CD4-positive, alpha-beta T cell (primary cell): ENCODE data around the gene UFL1. TPM values are rescaled to one million over a fixed set of nuclear protein-coding genes. Genes with fewer than 3 reads are reported as not detected.

Experiments
- ATAC-seq: fragments of 200-7000 bp; cut with Tn5 transposase; one replicate; pipeline ENCODE4 v1.10.0; 2022; ENCODE audit warnings: mild to moderate bottlenecking; ENCODE audit not compliant: poor library complexity
- CTCF ChIA-PET: fragments of 350-600 bp; sonication (Branson Sonifier 250); formaldehyde crosslinking; loops from one replicate; lab custom pipeline; 2021; ENCODE audit warnings: antibody characterized with exemption, inconsistent platforms; lab: Charles Lee
- POLR2A ChIA-PET: fragments of 350-600 bp; sonication (Branson Sonifier 250); formaldehyde crosslinking; loops from one replicate; lab custom pipeline; 2021; ENCODE audit warnings: antibody characterized with exemption, inconsistent platforms; lab: Charles Lee
- DNase-seq, 14 experiments: peaks; one replicate each; pipeline ENCODE4 v3.0.0-alpha.2; 2013 to 2020; ENCODE audit warnings: mixed read lengths in 2 of 14
- H3K27ac ChIP-seq, 2 donors: one replicate each; pipeline versions ENCODE4 v1.5.1 to v1.7.0; 2013; ENCODE audit warnings: low read length in 2 of 2, low read depth in 1 of 2, mild to moderate bottlenecking in 1 of 2
- H3K27me3 ChIP-seq, 2 experiments: 1 replicate in 1 of 2; 2 replicates in 1 of 2; pipeline versions ENCODE4 v1.6.1 to v1.7.0; 2013; ENCODE audit warnings: low read length in 2 of 2, control low read depth in 1 of 2, mild to moderate bottlenecking in 1 of 2, moderate library complexity in 1 of 2; ENCODE audit not compliant: insufficient read depth in 2 of 2, control insufficient read depth in 1 of 2
- H3K36me3 ChIP-seq: one replicate; pipeline ENCODE4 v1.6.1; 2013; ENCODE audit warnings: low read length, control low read depth; ENCODE audit not compliant: insufficient read depth
- H3K4me1 ChIP-seq: one replicate; pipeline ENCODE4 v1.6.1; 2013; ENCODE audit warnings: low read length, control low read depth; ENCODE audit not compliant: insufficient read depth
- H3K4me3 ChIP-seq: one replicate; pipeline ENCODE4 v1.5.1; 2013; ENCODE audit warnings: mild to moderate bottlenecking, low read length, moderate library complexity
- H3K9me3 ChIP-seq, 2 experiments: 1 replicate in 1 of 2; 2 replicates in 1 of 2; pipeline versions ENCODE4 v1.6.1 to v1.7.0; 2013; ENCODE audit warnings: low read length in 2 of 2, mild to moderate bottlenecking in 2 of 2, control low read depth in 1 of 2, moderate library complexity in 1 of 2; ENCODE audit not compliant: control insufficient read depth in 1 of 2, insufficient read depth in 1 of 2
- H3K27ac Mint-ChIP-seq: one replicate; pipeline ENCODE4 v1.8.0; 2020; ENCODE audit warnings: mixed read lengths
- H3K27me3 Mint-ChIP-seq: one replicate; pipeline ENCODE4 v1.8.0; 2021; ENCODE audit warnings: mixed read lengths
- H3K36me3 Mint-ChIP-seq: one replicate; pipeline ENCODE4 v1.8.0; 2021; ENCODE audit warnings: low read depth, mixed read lengths
- H3K4me1 Mint-ChIP-seq: one replicate; pipeline ENCODE4 v1.8.0; 2021; ENCODE audit warnings: low read depth, mixed read lengths
- H3K4me3 Mint-ChIP-seq: one replicate; pipeline ENCODE4 v1.8.0; 2020; ENCODE audit warnings: mild to moderate bottlenecking, mixed read lengths
- H3K9me3 Mint-ChIP-seq: one replicate; pipeline ENCODE4 v1.8.0; 2020; ENCODE audit warnings: mixed read lengths
- intact Hi-C, 2 experiments: fragments of 100-400 bp; cut with DNase I in 1 of 2; cut with micrococcal nuclease in 1 of 2; formaldehyde crosslinking; loops; one replicate each; pipeline versions ENCODE4 v1.15.1 to v1.9.0; 2023 to 2025; cut with DNase I, micrococcal nuclease
- total RNA-seq, 174 experiments: library from RNA in 2 of 174; stranded (reverse) in 2 of 174; gene quantifications; one replicate each; pipeline ENCODE4 v1.2.3 and lab custom pipeline; 2021 to 2026
- TF ChIP-seq, protein P1 (sequence below): fragments of 200-600 bp; IDR thresholded peaks from one replicate; pipeline ENCODE4 v1.8.0; 2022; ENCODE audit warnings: antibody characterized with exemption, mild to moderate bottlenecking

Gene UFL1
- total RNA-seq, 2 experiments from 2014 or later: 22.1 TPM

DNA sequence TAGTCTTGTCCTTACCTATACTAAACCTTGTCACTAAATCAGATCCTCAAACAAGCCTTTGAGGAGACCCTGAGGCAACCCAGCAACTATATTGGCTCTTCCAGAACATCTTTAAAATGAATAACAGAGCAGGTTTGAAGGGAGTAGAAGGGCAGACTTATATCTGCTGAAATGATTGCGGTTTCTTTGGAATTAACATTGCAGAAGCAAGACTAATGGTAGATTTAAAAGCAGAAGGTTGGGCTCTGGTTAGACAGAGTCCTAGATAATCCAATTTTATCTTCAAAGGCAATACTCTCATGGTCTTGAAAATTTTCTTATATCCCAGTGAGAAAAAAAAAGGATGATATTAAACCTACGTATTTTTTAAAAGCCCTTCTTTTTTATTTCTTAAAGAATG is 60.4 kb downstream of the UFL1 start:
- DNase-seq (no peak), ATAC-seq (no peak)
- no peak overlapping the region for H3K27ac Mint-ChIP-seq
- no peaks in the 10 kb centered on the region for H3K36me3 Mint-ChIP-seq
- Histone ChIP-seq H3K4me3 (no peak overlapping the region), H3K36me3 (no peaks in the 10 kb centered on the region), H3K9me3 (no peaks in the 10 kb centered on the region), H3K4me1 (no peaks in the 10 kb centered on the region), H3K27me3 (peaks cover 0 to 13% of the 10 kb centered on the region in 2 experiments), H3K27ac (no peak overlapping the region)
- H3K9me3 Mint-ChIP-seq: no peaks in the 10 kb centered on the region
- H3K4me3 Mint-ChIP-seq: no peak overlapping the region
- ChIA-PET CTCF (no interaction called here), POLR2A (no interaction called here)
- peaks cover 36% of the 10 kb centered on the region for H3K27me3 Mint-ChIP-seq
- intact Hi-C loops: no loop called here
- TF ChIP-seq, protein P1, sequence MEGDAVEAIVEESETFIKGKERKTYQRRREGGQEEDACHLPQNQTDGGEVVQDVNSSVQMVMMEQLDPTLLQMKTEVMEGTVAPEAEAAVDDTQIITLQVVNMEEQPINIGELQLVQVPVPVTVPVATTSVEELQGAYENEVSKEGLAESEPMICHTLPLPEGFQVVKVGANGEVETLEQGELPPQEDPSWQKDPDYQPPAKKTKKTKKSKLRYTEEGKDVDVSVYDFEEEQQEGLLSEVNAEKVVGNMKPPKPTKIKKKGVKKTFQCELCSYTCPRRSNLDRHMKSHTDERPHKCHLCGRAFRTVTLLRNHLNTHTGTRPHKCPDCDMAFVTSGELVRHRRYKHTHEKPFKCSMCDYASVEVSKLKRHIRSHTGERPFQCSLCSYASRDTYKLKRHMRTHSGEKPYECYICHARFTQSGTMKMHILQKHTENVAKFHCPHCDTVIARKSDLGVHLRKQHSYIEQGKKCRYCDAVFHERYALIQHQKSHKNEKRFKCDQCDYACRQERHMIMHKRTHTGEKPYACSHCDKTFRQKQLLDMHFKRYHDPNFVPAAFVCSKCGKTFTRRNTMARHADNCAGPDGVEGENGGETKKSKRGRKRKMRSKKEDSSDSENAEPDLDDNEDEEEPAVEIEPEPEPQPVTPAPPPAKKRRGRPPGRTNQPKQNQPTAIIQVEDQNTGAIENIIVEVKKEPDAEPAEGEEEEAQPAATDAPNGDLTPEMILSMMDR: no peak
- no peaks in the 10 kb centered on the region for H3K4me1 Mint-ChIP-seq

DNA sequence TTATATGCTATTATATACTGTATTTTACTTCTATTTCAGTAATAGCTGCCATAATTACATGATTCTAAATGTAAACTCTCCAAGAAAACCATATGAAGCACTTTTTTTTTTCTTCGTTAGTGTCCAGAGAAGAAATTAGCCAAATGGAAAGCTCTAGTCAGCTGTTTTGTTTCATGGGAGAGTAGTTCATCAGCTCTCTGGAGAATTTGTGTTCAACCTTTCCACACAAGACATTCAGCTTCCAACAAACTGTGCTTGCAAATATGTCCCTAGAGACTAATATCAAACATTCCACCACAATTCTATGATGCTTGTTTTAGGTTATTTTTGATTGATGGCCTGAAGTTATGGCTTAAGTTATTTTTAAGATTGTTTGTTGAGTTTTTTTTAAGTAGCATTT is 60.8 kb downstream of the UFL1 start:
- DNase-seq: no peak
- intact Hi-C loops: no loop called here
- CTCF ChIA-PET: no interaction called here

DNA sequence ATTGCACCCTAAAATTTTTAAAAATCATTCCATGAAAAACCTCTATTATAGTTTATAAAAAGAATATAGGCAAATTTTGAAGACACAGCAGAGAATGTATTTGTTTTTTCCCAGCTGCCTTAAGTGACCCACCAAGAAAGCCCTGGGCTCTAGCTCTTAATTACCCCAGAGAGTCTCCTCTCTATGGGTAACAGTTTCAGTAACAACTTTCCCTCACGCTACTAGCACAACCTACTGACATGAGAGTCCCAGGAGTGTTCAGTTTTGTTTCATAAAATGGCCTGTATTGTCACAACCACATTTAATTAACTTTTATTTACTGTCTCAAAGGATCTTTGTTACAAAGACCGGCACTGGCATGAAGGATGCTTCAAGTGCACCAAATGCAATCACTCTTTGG is 82.8 kb downstream of the UFL1 start:
- Mint-ChIP-seq H3K36me3 (no peaks in the 10 kb centered on the region), H3K4me3 (no peak overlapping the region), H3K27me3 (peaks cover 15% of the 10 kb centered on the region), H3K9me3 (no peaks in the 10 kb centered on the region), H3K27ac (no peak overlapping the region), H3K4me1 (no peaks in the 10 kb centered on the region)
- intact Hi-C loops: no loop called here
- Histone ChIP-seq H3K4me3 (no peak overlapping the region), H3K4me1 (no peaks in the 10 kb centered on the region), H3K27me3 (peaks cover 0 to 4% of the 10 kb centered on the region in 2 experiments), H3K9me3 (no peaks in the 10 kb centered on the region), H3K36me3 (no peaks in the 10 kb centered on the region), H3K27ac (no peak overlapping the region)
- TF ChIP-seq, protein P1: no peak
- no peak for DNase-seq
- ChIA-PET POLR2A (no interaction called here), CTCF (no interaction called here)
- ATAC-seq: no peak

More for the DNA sequence above, 60.8 kb downstream of the UFL1 start:
- H3K27me3 Mint-ChIP-seq: peaks cover 32% of the 10 kb centered on the region
- Histone ChIP-seq H3K36me3 (no peaks in the 10 kb centered on the region), H3K4me3 (no peak overlapping the region), H3K9me3 (no peaks in the 10 kb centered on the region), H3K27me3 (peaks cover 0 to 13% of the 10 kb centered on the region in 2 experiments), H3K4me1 (no peaks in the 10 kb centered on the region), H3K27ac (no peak overlapping the region)
- TF ChIP-seq, protein P1: no peak
- no peaks in the 10 kb centered on the region for H3K9me3 Mint-ChIP-seq
- H3K4me3 Mint-ChIP-seq: no peak overlapping the region
- POLR2A ChIA-PET: no interaction called here
- no peaks in the 10 kb centered on the region for H3K4me1 Mint-ChIP-seq
- H3K27ac Mint-ChIP-seq: no peak overlapping the region
- no peaks in the 10 kb centered on the region for H3K36me3 Mint-ChIP-seq
- ATAC-seq: no peak

Other genes with a start within 250 kb of the UFL1 start
- not detected for gene FHL5, start 41.3 kb downstream of the UFL1 start, total RNA-seq